ENCODE results near the gene RSPO3.
A peak's percentile ranks its signal among the peaks of the same experiment; 100 is the strongest.
"Not testable (repeated sequence)": the region's sequence is repeated elsewhere in the genome, so short reads cannot be mapped to it uniquely, and the experiment has no call there.

RSPO3 gene, protein sequence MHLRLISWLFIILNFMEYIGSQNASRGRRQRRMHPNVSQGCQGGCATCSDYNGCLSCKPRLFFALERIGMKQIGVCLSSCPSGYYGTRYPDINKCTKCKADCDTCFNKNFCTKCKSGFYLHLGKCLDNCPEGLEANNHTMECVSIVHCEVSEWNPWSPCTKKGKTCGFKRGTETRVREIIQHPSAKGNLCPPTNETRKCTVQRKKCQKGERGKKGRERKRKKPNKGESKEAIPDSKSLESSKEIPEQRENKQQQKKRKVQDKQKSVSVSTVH

DNA sequence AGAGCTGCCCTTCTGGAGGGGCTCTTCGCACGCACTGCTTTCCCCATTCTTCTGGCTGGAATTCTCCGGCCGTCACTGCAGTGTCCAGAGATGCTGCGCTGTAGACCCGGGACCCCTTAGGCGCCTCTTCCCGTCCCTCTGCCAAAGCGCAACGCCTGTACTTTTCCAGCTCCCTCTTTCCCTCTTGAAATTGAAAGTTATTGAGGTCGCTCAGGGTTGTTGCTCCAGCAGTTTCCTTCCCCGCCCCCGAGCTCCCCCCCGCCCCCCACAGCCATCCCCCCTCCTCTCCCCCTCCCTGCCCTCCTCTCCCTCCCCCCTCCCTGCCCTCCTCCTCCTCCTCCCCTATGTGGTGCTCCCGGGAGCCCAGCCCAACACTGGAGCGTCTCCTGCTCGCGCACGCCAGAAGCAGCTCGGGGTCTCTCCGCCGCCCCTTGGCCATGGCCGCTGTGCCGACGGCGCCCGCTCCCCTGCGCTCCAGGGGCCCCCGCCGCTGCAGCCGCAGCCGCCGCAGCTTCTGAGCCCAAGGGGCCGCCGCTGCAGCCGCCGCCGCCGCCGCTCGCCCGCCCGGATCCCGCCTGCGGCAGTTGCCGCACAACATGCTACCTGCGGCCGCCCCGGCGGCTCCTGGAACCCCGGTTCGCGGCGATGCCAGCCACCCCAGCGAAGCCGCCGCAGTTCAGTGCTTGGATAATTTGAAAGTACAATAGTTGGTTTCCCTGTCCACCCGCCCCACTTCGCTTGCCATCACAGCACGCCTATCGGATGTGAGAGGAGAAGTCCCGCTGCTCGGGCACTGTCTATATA, at the start of gene RSPO3:
RSPO3 (plus strand) TSS at position 374 of the 804 bp plus-strand sequence. CDS start 522 bp downstream, outside the sequence.
- DNase-seq = peak; percentile 41

DNA sequence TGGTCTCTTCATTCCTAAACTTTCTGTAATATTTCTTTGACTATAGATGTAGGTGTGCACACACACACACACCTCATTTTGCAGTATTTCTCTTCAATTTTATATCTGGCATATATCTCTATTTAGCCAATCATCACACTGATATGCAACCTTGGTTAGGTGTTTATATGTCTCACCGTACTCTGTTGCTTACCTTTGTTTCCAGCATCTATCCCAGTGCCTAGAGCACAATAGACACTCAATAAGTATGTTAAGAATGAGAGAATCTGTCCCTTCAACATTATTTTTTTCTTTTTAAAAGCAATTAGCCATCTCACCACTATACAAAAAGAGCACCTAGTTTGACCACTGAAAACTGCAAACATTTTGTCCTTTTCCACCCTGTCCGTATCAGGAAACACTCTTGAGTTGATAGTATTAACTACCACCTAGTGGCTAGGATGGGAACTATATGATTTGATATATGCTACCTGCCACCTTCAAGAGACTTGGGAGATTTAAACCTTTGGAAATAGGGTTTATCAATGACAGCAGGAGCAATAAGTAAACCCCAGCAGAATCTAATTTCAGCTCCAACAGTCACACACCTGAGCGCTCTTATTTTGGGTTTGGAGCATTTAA, 48.7 kb upstream of the RSPO3 start:
- DNase-seq = peak; percentile 31

DNA sequence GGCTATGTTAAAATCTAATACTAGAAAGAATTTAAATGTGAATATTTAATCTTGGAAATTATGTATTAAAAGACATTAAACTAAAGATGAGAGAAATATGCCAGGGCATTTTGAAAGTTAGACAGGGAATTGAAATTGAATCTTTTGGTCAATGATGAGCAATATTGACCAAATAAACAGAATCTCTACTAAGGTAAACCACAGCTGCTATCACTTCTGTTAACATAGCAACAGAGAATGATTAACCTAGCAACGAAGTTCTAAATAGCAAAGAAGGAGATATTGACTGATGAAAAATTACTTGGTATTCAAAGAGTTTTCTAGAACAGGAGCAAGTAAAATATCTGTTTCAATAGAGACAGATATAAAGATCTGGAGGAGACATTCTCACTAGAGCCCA, 45.2 kb upstream of the RSPO3 start:
- DNase-seq = no peak

DNA sequence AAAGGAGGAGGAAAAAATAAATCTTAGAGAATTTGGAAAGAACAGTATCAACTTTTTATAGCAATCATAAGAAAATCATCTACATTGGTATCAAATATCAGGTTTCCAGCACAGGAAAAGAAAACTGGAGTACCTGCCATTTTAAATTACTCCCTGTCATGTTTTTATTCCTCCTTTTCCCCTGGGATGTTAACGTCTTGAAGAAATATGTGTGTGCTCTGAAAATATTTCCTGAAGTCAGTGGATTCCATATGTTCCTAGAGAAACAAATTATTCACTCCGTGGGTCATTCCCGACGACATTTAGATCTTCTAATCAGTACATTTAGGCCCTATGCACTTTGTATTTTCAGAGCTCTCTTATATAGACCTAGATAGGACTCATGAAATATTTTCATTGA, 42.0 kb upstream of the RSPO3 start:
- DNase-seq = no peak

DNA sequence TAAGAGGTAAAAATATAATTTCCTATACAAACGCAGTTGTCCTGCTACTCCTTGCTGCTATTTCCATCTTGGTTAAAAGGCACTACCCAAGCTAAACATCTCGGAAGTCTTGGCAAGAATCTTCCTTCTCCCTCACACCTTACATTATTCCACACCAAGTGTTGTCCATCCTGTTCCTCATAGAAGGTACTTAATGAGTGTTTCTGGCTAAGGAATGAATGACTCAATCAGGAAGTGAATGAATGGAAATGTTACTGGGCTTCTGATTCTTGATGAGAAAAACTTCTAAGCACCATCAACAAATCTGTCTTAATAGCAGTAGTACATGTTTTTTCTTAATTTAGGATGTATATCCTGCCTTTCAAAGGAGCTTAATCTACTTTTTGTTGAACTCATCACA, 40.6 kb upstream of the RSPO3 start:
- no peak for DNase-seq

DNA sequence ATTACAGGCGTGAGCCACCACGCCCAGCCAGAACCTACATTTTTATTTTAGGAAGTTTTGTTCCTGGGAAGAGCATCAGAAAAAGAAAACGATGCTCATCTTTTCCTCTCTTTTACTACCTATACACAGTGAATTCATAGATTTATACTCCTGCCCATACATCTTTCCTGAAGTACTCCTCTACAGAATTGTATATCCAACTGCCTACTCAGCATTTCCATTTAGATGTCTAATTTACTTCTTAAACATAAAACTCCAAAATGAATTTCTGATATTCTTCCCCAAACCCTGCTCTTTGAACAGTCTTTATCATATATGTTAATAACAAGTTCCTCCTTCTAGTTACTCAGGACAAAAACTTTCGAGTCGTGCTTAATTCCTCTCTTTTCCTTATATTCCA, 39.8 kb upstream of the RSPO3 start:
- DNase-seq = no peak

DNA sequence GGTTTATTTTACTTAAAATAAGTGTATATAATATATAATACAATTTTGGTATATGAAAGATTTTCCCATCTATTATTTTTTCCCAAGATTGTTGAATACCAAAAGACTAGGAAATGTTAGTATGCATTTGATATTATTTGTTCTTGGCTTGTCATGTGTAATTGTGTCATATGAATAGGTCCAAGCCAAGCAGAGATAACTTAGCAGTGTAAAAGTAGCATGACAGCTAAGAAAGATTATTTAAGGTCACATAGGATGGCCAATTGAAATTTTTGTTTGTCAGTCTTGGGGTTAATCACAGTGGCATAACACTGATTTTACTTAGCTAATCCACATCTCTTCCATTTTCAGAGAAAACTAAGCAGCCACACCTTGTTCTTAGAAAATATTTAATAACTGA, 38.8 kb upstream of the RSPO3 start:
- DNase-seq = no peak

DNA sequence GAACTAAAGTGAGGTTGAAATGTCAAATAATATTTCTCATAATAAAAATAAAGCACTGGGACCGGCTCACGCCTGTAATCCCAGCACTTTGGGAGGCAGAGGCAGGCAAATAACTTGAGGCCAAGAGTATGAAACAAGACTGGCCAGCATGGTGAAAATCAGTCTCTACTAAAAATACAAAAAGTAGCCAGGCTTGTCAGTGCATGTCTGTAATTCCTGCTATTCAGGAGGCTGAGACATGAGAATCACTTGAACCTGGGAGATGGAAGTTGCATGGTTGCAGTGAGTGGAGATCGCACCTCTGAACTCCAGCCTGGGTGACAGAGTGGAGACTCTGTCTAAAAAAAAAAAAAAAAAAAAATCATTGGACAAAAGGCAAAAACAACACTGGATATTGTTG, 38.4 kb upstream of the RSPO3 start:
- no peak for DNase-seq

DNA sequence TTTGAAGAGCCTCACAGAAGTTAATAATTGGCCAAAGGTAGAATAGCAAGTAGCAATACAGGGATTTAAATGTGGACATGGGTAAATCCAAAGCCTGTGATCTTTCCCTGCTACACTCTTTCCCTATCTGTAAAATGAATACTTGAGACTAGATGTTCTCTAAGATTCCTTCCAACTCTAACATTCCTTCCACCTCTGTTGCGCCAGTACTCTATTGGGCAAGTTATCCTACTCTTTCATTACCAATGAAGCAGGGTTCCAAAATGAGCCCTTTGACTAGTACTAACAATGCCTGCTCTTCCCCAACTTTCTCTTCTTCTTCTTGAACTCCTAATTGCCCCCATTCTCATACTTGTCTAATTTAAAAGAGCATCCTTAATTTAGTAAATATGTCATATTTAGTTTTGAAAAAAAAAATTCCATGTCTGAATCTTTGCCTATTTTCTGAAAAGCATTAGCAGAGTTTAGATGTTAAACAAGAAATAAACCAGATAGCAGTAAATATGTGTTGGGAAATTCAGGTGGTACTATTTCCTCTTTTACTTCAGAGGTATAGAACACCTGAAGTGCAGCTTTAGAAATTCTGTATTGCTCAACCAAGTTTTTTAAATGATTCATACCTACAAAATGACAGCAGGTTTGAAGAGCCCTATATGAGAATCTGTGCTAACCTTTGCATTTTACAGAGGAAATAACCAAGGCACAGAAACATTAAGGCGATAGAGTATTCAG, 35.1 kb upstream of the RSPO3 start:
- no peak for DNase-seq

DNA sequence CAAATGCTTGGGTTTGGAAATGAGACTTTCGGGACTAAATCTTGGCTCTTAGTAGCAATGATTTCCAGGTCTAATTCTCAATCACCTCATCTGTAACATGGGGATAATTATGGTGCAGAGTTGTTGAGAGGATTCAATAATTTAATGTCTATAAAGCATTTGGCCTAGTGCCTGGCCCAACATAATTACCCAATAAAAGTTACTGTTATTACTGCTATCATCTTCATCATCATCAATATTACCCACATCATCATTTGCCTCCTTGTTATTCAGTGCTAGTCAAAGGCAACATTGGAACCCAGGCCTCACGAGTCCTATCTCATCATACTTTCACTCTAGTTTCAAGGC, 34.5 kb upstream of the RSPO3 start:
- DNase-seq = no peak

DNA sequence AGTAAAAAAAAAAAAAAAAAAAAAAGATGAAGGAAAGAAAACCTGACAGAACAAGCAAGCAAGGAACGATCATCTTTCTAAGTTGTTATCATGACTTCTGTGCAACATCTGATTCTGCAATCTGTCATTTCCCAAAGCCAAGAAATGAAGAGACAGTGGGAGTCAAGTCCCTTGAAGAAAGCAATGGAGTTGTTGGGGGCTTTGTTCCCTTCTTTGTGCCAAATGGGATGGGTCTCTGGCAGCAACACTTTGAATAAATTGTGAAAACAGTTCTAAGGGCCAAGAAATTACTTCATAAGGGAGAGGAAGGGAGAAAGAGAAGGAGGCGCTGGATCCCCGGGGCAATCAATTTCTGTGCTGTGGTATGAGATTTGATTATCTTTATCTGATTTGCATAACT, 33.3 kb upstream of the RSPO3 start:
- no peak for DNase-seq

DNA sequence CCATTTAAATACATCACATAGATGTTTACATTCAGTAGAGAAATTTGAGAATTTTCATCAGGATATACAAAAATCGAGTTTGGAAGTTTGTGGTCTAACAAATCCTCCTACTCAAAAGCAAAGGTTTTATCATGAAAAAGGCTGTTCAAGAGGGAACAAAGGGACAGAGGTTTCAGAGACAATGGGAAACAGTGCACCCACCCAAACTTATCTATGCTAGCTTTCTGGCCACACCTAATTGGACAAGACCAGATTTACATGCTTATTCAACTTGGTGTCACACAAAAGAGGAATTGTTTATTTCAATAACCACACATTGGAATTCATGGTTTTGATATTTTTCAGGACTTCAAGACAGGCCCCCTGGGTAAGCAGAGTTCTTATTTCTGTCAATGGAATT, 28.4 kb upstream of the RSPO3 start:
- DNase-seq = no peak

DNA sequence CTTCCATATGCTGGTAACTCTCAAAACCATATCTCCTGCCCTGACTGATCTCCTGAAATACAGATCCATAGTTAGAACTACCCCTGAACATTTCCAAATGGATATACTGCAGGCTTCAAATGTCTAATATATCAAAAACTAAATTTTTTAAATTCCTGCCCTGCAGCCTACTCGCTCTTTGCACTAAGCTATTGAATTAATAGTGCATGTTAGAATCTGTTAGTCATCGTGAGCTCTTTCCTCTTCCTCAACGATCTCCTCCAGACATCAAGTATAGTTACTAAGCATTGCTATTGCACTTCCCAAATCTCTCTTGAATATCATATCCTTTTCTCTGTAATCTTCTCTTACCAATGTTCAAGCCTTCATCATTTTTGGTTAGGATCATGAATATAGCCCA, 26.0 kb upstream of the RSPO3 start:
- peak; percentile 21 for DNase-seq

DNA sequence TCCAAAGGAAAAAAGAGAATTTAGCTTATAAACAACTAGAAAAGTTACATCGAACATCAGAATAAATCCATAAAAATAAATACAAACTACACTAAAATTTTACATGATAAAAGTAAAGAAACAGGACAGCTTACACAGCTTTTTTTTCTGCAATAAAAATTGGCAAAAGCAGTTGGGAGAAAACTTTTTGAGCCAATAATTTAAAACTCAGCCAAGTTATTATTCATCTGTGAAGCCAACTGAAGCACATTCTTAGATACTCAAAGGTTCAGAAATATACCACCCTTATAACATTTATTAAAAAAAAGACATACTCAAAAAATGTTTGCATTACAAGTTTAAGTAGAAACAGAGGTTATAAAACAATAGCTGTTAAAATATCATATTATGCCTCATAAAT, 23.7 kb upstream of the RSPO3 start:
- no peak for DNase-seq

DNA sequence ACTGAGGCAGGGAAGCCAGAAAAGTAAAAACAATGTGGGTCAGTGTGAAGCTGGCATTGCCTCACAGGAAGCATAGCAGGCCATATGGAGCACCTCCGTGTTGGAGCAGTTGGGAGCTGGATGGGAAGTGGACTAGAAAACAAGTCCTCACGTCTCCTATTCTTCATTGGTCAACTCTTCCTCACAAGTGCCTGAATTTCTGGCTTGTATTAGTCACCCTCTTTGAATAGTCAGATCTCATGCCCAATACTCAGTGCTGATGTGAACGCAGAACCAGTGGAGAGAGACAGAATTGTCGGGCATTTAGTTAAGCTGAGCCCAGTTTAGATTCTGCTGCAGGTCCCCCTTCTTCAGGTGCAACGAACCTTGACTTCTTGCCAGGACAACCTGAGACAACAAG, 22.3 kb upstream of the RSPO3 start:
- no peak for DNase-seq

DNA sequence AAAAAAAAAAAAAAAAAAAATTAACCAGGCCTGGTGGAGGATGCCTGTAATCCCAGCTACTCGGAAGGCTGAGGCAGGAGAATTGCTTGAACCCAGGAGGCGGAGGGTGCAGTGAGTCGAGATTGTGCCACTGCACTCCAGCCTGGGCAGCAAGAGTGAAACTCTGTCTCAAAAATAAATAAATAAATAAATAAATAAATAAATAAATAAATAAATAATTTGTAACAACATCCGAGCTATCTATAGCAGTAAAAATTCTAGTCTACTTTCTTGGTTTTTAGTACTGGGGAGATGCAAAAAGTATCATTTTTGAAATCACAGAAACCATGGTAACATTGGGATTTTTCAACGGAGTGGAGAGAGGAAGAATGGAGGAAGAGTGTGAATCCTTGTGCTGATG, 21.0 kb upstream of the RSPO3 start:
- not testable (repeated sequence) for DNase-seq

DNA sequence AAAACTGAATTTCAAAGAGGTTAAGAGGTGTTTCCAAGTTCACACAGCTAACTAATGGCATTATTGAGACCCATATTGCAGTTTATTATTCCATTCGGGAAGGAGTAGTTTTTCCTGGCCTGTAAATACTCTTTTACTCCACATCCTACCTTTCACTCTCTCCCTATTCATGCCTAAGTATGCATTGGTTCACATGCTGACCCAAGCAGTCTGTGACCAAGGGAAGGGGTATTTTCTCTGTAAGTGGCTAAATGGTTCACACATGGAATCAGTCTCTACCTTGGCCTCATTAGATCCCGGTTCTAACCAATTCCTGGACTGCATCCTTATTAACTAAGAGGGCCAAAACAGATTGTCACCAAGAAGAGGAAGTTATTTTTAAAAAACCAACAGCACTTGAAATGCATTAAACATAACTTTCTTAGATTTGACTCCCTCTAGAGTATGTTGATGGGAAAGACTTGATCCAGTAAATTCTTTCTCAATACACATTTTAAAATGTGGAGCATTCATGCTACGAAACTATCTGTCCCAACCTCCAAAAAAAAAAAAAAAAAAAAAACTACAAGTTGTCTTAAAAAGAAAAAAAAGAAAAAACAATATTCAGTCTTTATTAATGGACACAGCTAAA, 17.8 kb upstream of the RSPO3 start:
- DNase-seq = no peak

DNA sequence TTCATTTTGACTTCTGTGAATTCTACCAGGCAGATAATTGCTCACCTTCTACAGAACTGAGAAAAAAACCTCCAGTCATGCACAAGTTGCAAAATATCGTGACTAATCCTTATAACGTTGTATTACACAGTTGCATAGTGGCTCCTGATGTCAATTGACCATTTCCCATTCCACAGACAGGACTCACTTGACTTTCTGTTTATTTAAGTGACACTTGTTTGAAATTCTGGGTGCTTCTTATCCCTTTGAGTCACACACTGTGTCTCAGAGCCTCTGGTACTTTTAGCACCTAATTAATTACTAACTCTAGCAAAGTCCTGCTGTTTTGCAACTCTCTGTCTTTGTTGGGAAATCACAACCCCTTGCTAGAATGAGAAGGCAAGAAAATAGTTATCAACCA, 16.2 kb upstream of the RSPO3 start:
- peak; percentile 80 for DNase-seq

DNA sequence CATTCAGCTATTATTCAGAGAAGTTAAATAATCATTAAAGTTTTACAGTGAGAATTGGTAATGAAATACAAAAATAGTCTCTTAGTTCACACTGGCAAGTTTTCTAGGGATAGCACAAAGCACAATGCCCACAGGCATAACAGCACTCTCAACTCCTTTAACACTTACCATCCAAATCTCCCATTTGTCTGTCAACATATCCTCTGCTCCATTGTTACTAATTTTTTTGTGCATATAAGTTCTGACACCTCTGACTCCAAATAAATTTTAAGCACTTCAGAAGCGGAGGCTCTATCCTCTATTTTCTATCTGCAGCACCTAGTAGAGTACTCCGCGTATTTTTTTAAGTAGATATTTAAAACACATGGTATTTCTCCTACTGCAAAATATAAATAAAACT, 15.6 kb upstream of the RSPO3 start:
- no peak for DNase-seq

DNA sequence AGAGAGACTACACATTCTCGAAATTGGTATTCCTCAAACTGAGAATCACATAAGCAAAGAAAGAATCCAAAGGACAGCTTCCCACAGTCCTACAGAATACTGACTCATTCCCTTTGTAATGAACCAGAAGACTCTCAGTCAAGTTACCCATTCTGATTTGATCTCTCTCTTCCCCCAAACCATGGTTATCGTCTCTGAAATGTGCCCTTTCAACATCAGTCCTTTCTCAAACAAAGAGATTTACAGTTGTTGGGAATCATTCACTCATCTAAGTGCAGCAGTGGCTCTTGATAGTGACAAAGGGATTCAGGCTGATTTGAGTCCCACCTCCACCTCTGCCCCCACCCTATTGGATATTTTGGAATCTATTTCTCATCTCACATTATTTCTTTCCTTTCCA, 15.0 kb upstream of the RSPO3 start:
- peak; percentile 3 for DNase-seq

DNA sequence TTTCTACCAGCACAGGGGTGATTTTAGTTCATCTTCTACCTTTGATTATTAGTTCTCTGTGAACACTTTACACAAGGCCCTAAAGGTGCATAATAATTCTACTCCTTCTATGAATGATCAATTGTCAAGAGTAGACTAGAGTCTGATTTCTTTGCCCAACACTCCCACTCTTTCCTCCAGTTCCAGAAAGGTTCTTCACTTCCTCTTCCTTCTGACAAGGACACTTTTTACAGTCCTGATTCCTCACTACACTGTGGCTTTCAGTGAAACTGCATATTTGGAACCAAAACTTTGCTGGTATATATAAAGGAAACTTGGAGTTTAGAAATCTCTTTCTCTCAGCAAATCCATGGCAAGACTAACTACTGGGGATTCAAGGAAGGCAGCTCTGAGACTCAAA, 10.6 kb upstream of the RSPO3 start:
- no peak for DNase-seq

DNA sequence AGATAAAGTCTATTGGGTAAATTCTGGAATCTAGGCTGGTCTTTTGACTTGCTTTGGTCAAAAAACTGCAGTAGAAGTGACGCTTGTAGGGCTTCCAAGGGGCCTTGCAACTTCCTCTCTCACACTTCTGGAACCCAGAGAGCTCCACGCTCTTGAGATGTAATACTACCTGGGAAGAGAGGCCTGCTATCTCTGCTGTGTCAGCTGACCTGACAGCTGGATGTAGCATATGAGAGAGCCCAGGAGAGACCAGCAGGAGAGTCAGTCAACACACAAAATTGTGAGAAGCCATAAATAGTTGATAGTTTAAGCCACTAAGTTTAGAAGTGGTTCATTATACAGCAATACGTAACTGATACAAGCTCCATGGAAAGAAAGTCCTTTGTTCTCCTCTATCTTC, 7.8 kb upstream of the RSPO3 start:
- no peak for DNase-seq

DNA sequence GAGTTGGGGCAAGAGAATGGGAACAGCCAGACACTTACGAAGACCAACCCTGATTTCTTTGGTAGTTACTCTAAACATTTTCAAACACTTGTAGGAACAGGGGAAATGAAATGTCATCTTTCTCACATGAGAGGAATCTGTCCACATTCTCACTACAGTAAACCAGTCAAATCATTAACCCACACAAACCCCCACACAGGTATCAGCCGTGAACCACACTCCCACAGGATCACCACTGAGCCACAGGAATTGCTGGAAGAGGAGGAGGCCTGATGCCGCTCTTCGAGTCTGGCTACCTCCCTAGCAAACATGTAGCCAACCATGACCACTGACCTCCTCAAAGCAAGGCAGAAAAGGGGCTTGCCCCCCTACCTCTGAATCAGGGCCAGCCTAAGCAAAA, 6.9 kb upstream of the RSPO3 start:
- no peak for DNase-seq
